PC-9 (cell line): ENCODE measurements around the gene LARGE1.

ENCODE experiments used
- CTCF ChIP-seq: fragments of 200-600 bp; sonication (generic); conservative IDR thresholded peaks from 2 replicates; pipeline ENCODE4 v1.6.1; 2017; ENCODE audit warnings: mixed run types, antibody characterized with exemption, mild to moderate bottlenecking, moderate library complexity
- EZH2 ChIP-seq: fragments of 200-600 bp; sonication (generic); IDR thresholded peaks from 2 replicates; pipeline ENCODE4 v1.8.0; 2017; ENCODE audit warnings: antibody characterized with exemption, low read depth

- no peak for TF ChIP-seq CTCF
- TF ChIP-seq EZH2: no peak
Observed at GRCh38 chr22:33854724-33855123, 65.6 kb downstream of the LARGE1 start.
